GM12875 (cell line): Measurements from ENCODE around the gene CDH4.

Experiments
- H3K4me3 ChIP-seq: one replicate; pipeline ENCODE4 v1.5.1; 2011; ENCODE audit warnings: low read depth, low read length, control low read depth
- TF ChIP-seq, protein P1 (sequence below): IDR thresholded peaks from 2 replicates; pipeline ENCODE4 v1.5.1; 2011; ENCODE audit warnings: low read depth, mild to moderate bottlenecking, control low read depth, inconsistent platforms, low read length, moderate library complexity, borderline replicate concordance; ENCODE audit not compliant: insufficient read depth

CDH4 gene

DNA sequence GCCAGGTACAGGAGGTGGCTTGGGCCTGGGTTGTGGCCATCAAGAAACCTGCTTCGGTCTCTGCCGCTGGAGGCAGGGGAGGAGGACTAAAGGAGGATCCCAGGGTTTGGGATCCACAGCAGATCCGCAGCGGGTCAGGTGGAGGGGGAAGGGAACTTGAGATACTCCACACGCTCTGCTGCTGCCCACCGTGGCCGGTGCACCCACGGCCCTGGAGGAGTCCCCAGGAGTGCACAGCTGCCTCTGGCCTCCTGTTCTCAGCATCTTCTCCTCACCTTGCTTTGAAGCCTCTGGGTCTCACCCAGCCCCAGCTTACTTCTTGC is 286.8 kb downstream of the CDH4 start:
- TF ChIP-seq, protein P1, sequence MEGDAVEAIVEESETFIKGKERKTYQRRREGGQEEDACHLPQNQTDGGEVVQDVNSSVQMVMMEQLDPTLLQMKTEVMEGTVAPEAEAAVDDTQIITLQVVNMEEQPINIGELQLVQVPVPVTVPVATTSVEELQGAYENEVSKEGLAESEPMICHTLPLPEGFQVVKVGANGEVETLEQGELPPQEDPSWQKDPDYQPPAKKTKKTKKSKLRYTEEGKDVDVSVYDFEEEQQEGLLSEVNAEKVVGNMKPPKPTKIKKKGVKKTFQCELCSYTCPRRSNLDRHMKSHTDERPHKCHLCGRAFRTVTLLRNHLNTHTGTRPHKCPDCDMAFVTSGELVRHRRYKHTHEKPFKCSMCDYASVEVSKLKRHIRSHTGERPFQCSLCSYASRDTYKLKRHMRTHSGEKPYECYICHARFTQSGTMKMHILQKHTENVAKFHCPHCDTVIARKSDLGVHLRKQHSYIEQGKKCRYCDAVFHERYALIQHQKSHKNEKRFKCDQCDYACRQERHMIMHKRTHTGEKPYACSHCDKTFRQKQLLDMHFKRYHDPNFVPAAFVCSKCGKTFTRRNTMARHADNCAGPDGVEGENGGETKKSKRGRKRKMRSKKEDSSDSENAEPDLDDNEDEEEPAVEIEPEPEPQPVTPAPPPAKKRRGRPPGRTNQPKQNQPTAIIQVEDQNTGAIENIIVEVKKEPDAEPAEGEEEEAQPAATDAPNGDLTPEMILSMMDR: no peak
- no peak overlapping the region for H3K4me3 ChIP-seq

DNA sequence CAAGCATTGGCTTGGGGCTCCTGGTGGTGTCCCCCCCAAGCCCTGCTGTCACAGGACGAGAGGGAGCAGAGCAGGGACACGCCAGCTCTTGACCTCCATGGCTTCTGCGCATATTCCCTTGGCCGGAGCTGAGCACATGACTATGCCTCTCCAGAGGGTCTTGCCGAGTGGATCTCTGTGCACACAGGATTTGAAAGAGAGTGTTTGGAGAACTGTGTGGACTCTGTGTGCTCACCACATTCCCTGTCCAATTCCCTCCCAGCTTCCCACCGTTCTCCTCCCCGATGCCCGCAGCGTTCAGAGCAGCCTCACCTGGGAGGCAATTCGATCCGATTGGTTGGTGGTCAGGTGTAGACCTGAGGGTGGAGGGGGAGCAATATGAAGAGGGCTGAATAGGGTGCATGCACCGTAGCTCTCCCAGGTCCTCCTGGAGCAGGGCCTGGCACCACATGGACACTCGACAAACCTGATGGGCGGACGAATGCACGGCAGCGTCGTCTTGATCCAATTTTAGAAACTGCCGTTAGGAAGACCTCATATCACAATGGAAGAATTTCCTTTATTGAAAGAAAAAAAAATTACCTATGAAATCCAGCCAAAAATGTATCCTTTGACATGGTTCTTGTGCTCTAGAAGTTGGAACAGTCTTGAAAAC is 287.8 kb downstream of the CDH4 start:
- H3K4me3 ChIP-seq: no peak overlapping the region
- TF ChIP-seq, protein P1: no peak

DNA sequence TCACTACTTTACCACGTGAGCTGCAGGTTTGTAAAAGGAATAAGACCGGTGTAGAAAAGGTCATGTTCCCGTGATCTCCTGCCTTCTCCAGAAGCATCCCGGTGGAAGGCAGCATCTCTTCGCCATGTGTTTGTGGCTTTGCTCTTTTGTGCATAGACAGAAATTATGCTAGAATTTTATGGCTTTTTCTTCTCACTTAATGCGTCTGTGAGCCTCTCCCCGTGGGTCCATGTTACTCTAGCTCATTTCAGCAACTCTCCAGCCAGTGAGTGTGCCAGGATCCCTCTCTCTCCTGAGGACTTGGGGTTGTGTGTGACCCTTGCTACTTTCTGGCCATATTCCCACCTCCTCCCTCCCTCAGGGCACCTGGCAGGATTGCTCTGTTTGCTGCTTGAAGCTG is 289.5 kb downstream of the CDH4 start:
- no peak overlapping the region for H3K4me3 ChIP-seq
- TF ChIP-seq, protein P1: no peak

DNA sequence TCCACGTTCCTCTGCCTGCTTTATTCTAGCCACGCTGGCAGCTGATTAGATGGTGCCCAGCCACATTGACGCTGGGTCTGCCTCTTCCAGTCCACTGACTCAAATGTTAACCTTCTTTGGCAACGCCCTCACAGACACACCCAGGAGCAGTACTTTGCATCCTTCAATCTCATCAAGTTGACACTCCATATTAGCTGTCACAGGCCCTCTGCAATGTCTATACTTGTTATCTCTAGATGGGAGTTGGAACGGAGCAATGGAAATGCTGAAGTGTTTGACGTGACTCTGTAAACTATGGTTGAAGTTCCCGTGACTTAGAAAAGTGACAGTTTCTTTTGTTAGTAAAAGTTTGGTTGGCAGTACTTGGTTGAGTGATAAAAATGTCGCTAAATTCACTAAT is 291.0 kb downstream of the CDH4 start:
- H3K4me3 ChIP-seq: no peak overlapping the region
- TF ChIP-seq, protein P1: no peak

DNA sequence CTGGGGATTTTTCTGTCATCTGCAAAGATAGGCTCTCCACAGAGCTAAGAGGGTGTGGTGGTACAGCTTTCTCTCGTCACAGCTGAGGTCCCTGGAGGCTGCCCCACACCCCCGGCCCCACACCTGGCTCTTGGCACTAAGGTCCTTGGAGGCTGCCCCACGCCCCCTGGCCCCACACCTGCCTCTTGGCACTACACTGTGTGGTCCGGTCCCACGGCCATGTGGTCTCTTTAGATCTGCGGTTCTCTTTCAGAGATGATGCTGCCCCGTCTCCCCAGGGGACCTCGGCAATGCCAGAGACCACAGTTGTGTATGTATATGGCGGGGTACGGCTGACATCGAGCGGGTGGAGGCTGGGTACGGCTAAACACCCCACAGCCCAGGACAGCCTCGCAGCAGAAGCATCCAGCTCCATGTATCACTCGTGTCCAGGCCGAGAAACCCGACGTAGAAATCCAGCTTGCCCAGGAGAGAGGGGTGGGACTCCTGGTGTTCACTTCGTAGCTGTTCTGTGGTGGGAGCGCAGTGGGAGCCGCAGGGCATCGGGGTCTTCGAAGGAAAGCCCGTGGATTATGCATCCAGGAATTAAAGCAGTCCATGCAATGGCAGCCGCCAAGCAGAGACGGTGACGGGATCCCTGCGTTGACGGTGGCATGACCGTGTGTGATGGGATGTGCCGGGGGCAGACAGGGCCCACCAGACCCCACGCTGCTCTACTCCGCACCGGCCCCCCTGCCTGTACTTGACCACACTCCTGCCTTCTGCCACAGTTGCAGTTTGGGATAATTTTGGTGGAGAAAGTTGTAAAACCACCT is 292.1 kb downstream of the CDH4 start:
- no peak overlapping the region for H3K4me3 ChIP-seq
- TF ChIP-seq, protein P1: no peak

DNA sequence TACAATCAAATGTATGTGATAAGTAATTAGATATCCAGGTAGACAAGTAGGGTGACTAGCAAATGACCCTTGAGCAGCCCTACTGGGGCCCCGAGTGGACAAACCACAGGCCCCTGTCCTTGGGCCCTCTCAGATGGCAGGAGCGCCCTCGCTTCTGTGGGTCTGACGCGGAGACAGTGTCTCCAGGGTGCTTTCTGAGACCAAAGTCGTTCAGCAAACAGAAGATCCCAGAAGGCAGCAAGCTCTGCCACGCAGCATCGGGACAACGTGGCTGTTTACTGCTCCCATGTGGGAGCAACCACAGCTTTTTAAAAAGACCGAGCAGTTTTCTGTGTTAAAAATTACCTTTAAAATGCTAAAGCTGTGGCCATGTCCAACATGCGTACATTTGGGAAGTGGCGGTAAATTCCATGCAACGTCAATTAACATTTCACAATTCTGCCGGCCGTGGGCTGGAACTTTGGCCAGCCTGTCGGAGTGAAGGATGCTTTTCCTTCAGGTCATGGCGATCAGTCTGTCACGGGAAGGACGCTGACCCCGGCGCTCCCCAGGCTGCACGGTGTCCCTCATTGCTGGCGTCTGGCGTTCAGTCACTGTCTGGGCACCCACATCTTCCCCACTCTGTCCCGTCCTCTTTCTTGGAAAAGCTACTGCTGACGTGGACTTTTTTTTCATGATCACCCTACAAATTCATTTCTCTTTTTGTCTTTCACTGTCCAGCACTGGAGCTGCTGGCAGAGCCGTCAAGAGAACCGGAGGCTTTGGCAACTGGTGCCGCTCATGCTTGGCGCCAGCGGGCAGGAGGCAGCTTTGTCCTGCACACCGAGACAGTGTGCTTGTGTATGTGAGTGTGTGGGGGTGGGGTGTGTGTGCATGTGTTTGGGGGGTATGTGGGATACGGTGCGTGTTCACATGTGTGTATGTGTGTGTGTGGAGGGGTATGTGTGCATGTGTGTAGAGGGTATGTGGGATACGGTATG is 293.1 kb downstream of the CDH4 start:
- H3K4me3 ChIP-seq: no peak overlapping the region
- TF ChIP-seq, protein P1: no peak
